ENCODE results near the gene MINK1.

DNA sequence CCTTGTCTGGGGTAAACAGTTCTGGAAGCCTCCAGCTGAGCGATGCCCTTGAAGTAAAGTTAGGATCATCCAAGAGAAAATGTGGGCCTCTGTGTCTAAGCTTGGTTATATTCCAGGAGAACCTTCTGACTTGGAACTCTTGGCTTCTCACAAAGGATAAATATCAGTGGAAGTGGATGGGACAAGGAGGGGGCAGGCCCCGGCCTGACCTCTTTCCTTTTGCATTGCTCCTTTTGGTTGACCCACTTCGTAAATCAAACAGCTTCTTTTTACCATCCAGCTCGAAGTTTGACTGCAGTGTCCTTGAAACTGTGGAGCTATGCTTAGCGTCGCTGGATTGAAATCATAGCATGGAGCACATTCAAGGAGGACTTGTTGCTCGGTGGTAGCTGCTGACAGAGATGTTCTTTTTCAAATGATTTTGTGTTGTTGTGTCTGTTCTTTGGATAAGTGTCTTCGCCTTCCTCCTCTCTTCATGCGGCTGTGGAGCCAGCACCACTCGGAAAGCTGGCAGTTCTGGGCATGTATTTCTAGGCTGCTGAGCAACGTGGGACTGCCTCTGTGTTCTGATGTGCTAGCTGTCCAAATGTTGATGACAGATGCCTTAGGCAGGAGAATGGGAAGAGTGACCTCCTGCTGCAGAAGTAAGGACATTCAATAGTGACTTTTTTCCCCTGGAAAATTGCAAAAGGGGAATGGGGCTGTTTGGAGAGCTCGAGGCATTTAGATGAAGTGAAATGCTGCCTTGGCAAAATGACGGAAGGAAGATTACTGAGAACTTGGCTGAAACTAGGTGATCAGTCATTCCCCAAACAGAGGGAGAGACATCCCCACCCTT lies 4.5 kb downstream of the MINK1 start:
- TF ChIP-seq ZNF384 (IDR thresholded peaks at IDR 0.05) (no peak), FOXM1 (IDR thresholded peaks at IDR 0.05; ENCODE audit: borderline replicate concordance) (no peak), SUZ12 (IDR thresholded peaks at IDR 0.05) (no peak), BHLHE40 (IDR thresholded peaks at IDR 0.05; ENCODE audit: borderline replicate concordance) (no peak)
